Activated B cell treated with CpG ODN at 0.5 μM for 24 hours (primary cell): ENCODE measurements around the gene PCGF6. TPM values are rescaled to one million over a fixed set of nuclear protein-coding genes. Genes with fewer than 3 reads are reported as not detected.

Experiments
- ATAC-seq: fragments of 200-7000 bp; cut with Tn5 transposase; one replicate; pipeline ENCODE4 v1.10.0; 2021; ENCODE audit warnings: low read depth, mild to moderate bottlenecking, moderate library complexity
- CTCF ChIA-PET: fragments of 350-600 bp; sonication (Branson Sonifier 250); formaldehyde crosslinking; loops from one replicate; lab custom pipeline; 2021; ENCODE audit warnings: antibody characterized with exemption; lab: Charles Lee
- POLR2A ChIA-PET: fragments of 350-600 bp; sonication (Branson Sonifier 250); formaldehyde crosslinking; loops from one replicate; lab custom pipeline; 2021; ENCODE audit warnings: antibody characterized with exemption; lab: Charles Lee
- DNase-seq: peaks from one replicate; pipeline ENCODE4 v3.0.0; 2022
- H3K27ac Mint-ChIP-seq: one replicate; pipeline ENCODE4 v1.8.0; 2020; ENCODE audit warnings: mixed read lengths
- H3K27me3 Mint-ChIP-seq: one replicate; pipeline ENCODE4 v1.8.0; 2021; ENCODE audit warnings: mixed read lengths
- H3K36me3 Mint-ChIP-seq: one replicate; pipeline ENCODE4 v1.8.0; 2021; ENCODE audit warnings: low read depth, mixed read lengths
- H3K4me1 Mint-ChIP-seq: one replicate; pipeline ENCODE4 v1.8.0; 2021; ENCODE audit warnings: mixed read lengths
- H3K4me3 Mint-ChIP-seq: one replicate; pipeline ENCODE4 v1.8.0; 2020; ENCODE audit warnings: mild to moderate bottlenecking, mixed read lengths
- H3K9me3 Mint-ChIP-seq: one replicate; pipeline ENCODE4 v1.8.0; 2020; ENCODE audit warnings: mixed read lengths
- intact Hi-C: fragments of 100-400 bp; cut with micrococcal nuclease; formaldehyde crosslinking; loops from one replicate; pipeline ENCODE4 v1.15.1; 2024
- total RNA-seq: library from RNA; stranded (reverse); gene quantifications from 2 replicates; pipeline ENCODE4 v1.2.3, GENCODE V29; 2022
- TF ChIP-seq, protein P1 (sequence below): fragments of 200-600 bp; IDR thresholded peaks from one replicate; pipeline ENCODE4 v1.8.0; 2022; ENCODE audit warnings: antibody characterized with exemption, mild to moderate bottlenecking

Gene PCGF6
- total RNA-seq, 1 donor from 2014 or later, result 7.3 TPM

DNA sequence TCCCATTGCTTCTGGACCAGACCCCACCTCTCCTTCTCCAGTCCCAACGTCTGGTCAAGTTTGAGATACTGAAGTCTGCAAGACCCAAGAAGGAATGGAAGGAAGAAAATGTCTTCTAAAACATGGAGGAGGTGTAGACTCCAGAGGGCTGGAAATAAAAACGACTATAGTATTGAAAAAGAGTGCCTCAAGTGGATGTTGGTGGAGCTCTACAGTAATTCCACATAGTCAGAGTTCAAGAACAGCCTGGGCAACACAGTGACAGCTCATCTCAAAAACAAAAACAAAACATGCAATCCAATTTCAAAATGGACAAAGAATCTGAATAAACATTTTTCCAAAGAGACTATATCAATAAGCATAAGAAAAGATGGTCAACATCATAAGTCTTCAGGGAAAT is 2.3 kb upstream of the PCGF6 start:
- Mint-ChIP-seq H3K36me3 (peaks cover 3% of the 10 kb centered on the region), H3K9me3 (no peaks in the 10 kb centered on the region), H3K27ac (no peak overlapping the region), H3K27me3 (no peaks in the 10 kb centered on the region), H3K4me1 (peaks cover 10% of the 10 kb centered on the region), H3K4me3 (no peak overlapping the region)
- DNase-seq, result no peak
- CTCF ChIA-PET, result no interaction called here
- TF ChIP-seq, protein P1, sequence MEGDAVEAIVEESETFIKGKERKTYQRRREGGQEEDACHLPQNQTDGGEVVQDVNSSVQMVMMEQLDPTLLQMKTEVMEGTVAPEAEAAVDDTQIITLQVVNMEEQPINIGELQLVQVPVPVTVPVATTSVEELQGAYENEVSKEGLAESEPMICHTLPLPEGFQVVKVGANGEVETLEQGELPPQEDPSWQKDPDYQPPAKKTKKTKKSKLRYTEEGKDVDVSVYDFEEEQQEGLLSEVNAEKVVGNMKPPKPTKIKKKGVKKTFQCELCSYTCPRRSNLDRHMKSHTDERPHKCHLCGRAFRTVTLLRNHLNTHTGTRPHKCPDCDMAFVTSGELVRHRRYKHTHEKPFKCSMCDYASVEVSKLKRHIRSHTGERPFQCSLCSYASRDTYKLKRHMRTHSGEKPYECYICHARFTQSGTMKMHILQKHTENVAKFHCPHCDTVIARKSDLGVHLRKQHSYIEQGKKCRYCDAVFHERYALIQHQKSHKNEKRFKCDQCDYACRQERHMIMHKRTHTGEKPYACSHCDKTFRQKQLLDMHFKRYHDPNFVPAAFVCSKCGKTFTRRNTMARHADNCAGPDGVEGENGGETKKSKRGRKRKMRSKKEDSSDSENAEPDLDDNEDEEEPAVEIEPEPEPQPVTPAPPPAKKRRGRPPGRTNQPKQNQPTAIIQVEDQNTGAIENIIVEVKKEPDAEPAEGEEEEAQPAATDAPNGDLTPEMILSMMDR, result no peak
- POLR2A ChIA-PET, result interaction anchor here (0.7 kb wide), 1 partner anchor 14 kb away, joined by 4 read pairs; no protein-coding TSS in a partner anchor
- intact Hi-C loops, result loop anchor here (5.0 kb wide), 1 partner anchor 501 kb away; the partner anchor contains the start of gene BORCS7
- ATAC-seq, result no peak

DNA sequence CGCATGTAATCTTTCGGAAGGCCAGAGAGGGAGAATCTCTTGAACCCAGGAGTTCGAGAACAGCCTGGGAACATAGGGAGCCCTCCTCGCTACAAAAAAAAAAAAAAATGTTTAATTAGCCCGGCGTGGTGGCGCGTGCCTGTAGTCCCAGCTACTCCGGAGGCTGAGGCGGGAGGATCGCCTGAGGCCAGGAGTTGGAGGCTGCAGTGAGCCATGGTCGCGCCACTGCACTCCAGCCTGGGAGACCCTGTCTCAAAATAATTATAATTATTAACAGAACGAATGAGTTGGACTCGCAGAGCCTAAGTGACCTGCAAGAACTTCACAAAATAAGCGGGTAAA is 794 bp downstream of the PCGF6 start:
- POLR2A ChIA-PET, result interaction anchor here (0.9 to 2.5 kb wide), 3 partner anchors 17 to 45 kb away, joined by 6 to 26 read pairs (median 14); partner anchors contain the start of genes ATP5MK, PDCD11 and TAF5
- ATAC-seq, result no peak
- DNase-seq, result no peak
- Mint-ChIP-seq H3K27me3 (no peaks in the 10 kb centered on the region), H3K4me1 (peaks cover 10% of the 10 kb centered on the region), H3K36me3 (peaks cover 23% of the 10 kb centered on the region), H3K27ac (peak overlapping the region; percentile 41), H3K9me3 (no peaks in the 10 kb centered on the region), H3K4me3 (peak overlapping the region; percentile 92)
- TF ChIP-seq, protein P1, result no peak
- CTCF ChIA-PET, result interaction anchor here (1.8 kb wide), 1 partner anchor 16 kb away, joined by 4 read pairs; no protein-coding TSS in a partner anchor
- intact Hi-C loops, result loop anchor here (5.0 kb wide), 1 partner anchor 498 kb away; the partner anchor contains the start of gene BORCS7

DNA sequence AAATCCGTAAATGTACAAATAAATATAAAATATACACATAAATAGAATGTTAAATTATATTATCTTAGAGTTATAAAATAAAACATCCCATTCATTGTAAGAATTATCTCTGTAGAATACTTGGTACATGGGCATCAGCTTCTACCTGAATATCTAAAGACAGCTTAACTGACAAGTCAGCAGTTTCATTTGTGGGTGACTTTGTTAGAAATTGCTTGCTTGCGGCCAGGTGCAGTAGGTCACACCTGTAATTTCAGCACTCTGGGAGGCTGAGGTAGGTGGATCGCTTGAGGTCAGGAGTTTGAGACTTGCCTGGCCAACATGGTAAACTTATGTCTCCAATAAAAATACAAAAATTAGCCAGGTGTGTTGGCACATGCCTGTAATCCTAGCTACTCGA is 14.6 kb downstream of the PCGF6 start:
- ATAC-seq (no peak), DNase-seq (no peak)
- Mint-ChIP-seq H3K4me1 (no peaks in the 10 kb centered on the region), H3K9me3 (no peaks in the 10 kb centered on the region), H3K36me3 (peaks cover 41% of the 10 kb centered on the region), H3K27me3 (no peaks in the 10 kb centered on the region), H3K4me3 (no peak overlapping the region), H3K27ac (no peak overlapping the region)
- ChIA-PET CTCF (no interaction called here), POLR2A (no interaction called here)
- TF ChIP-seq, protein P1, result no peak
- intact Hi-C loops, result no loop called here

DNA sequence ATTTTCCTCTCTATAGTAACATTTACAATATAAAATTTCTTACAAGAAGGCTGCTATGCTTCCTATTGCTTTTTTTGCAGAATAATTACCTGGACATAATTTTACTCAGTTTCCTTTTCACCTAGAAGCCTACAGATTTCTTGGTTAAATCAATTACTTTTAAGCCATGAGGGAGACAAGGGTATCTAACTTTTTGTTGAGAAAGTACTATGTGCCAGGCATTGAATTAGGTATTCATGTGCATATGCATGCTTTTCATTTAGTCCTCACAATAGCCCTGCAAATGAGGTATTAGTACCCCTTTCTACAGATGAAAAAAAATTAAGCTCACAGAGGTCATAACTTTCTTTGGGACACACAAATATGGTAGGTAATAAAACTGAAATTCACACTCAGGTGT is 16.4 kb downstream of the PCGF6 start:
- Mint-ChIP-seq H3K4me1 (no peaks in the 10 kb centered on the region), H3K27me3 (no peaks in the 10 kb centered on the region), H3K9me3 (no peaks in the 10 kb centered on the region), H3K36me3 (peaks cover 47% of the 10 kb centered on the region), H3K4me3 (no peak overlapping the region), H3K27ac (no peak overlapping the region)
- ATAC-seq (no peak), DNase-seq (no peak)
- CTCF ChIA-PET, result interaction anchor here (1.2 to 2.5 kb wide), 4 partner anchors 16 to 500 kb away, joined by 3 to 20 read pairs (median 4); partner anchors contain the start of genes CNNM2 and PCGF6
- POLR2A ChIA-PET, result interaction anchor here (0.8 kb wide), 1 partner anchor 34 kb away, joined by 3 read pairs; no protein-coding TSS in a partner anchor
- intact Hi-C loops, result loop anchor here (1.0 kb wide), 3 partner anchors 417 to 605 kb away; no protein-coding TSS in a partner anchor
- TF ChIP-seq, protein P1, result no peak

DNA sequence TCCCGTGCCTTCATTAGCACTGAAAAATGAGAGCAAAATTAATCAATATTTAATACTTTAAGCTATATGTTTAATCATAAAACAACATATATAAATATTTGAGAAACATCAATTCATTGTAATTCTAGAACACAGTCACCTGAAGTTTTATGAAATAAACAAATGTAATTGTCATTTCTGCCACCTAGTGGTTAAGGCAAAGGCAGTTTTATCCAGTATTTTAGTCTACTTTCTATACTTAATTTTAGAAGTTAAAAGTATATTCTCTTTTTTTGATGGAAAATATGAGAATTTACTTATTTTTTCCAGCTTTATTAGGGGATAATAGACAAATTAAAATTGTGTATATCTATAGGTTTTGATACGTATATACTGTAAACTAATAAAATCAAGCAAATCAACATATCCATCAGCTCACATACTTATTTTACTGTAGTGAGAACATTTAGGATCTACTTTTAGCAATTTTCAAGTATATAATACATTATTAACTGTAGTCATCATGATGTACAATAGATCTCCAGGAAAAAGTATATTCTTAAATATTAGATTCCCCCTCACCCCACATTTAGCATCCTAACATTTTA is 16.9 kb downstream of the PCGF6 start:
- Mint-ChIP-seq H3K4me3 (no peak overlapping the region), H3K27me3 (no peaks in the 10 kb centered on the region), H3K4me1 (no peaks in the 10 kb centered on the region), H3K36me3 (peaks cover 47% of the 10 kb centered on the region), H3K27ac (no peak overlapping the region), H3K9me3 (no peaks in the 10 kb centered on the region)
- ChIA-PET CTCF (interaction anchor here (1.0 to 2.5 kb wide), 5 partner anchors 16 to 499 kb away, joined by 3 to 20 read pairs (median 4); partner anchors contain the start of genes CNNM2, CYP17A1 and PCGF6), POLR2A (interaction anchor here (1.5 kb wide), 1 partner anchor 416 kb away, joined by 3 read pairs; the partner anchor contains the start of gene CNNM2)
- intact Hi-C loops, result loop anchor here (1.0 kb wide), 3 partner anchors 417 to 605 kb away; no protein-coding TSS in a partner anchor
- ATAC-seq (no peak), DNase-seq (no peak)
- TF ChIP-seq, protein P1, result no peak
